GM12873 (cell line): Measurements from ENCODE around the gene DUSP5.

ENCODE experiments used
- CTCF ChIP-seq: IDR thresholded peaks from 2 replicates; pipeline ENCODE4 v1.5.1; 2012; ENCODE audit warnings: low read depth, mild to moderate bottlenecking, moderate library complexity, low read length, control low read depth; ENCODE audit not compliant: insufficient read depth; ENCODE audit errors: missing control alignments

DUSP5 gene

DNA sequence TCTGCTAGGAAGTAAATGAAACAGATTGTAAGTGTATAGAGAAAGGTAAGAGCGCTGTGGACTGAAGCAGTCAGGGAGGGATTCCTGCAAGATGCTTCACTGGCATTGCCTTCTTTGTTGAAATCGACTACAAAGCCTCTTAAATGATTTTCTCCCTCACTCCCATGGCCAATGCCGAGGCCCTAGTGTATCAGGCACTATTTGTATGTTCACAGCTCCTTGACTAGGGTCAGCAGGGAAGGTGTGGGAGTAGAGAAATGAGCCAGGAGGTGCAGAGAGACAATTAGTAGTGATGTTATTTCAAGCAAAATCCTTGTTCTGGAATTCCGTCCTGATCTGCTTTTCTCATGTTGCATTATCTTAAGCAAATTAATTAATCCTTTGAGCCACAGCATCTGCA is 22.9 kb upstream of the DUSP5 start:
- no peak for TF ChIP-seq CTCF

- no peak for TF ChIP-seq CTCF
Observed at GRCh38 chr10:110475722-110476515, 21.8 kb upstream of the DUSP5 start.

DNA sequence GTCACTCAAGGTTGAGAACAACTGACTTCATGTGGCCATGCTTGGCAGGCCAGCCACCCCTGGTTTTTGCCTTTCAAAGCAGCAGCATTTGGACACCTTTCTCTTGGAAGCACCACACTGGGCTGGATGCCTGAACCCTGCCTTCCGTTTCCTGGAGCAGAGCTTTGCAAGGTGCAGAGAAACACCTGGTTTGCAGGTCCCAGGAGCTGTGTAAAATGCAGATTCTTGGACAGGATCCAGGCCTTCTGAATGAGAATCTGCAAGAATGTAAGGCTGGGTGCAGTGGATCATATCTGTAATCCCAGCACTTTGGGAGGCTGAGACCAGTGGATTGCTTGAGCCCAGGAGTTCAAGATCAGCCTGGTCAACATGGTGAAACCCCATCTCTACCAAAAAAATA is 18.0 kb upstream of the DUSP5 start:
- TF ChIP-seq CTCF, result no peak

- TF ChIP-seq CTCF, result peak; percentile 18
Observed at GRCh38 chr10:110480387-110480786, 17.3 kb upstream of the DUSP5 start.

- TF ChIP-seq CTCF, result no peak
Observed at GRCh38 chr10:110481919-110482318, 15.8 kb upstream of the DUSP5 start.

GRCh38 chr10:110483633-110484032 is 14.1 kb upstream of the DUSP5 start:
- no peak for TF ChIP-seq CTCF

GRCh38 chr10:110485541-110485940 is 12.2 kb upstream of the DUSP5 start:
- TF ChIP-seq CTCF, result no peak
